Mucosa of gallbladder (tissue), 1 donor: ENCODE measurements around the gene PRADC1. TPM values are rescaled to one million over a fixed set of nuclear protein-coding genes. Genes with fewer than 3 reads are reported as not detected.
A peak's percentile ranks its signal among the peaks of the same experiment; 100 is the strongest.

ENCODE experiments used
- DNase-seq: peaks from one replicate; pipeline ENCODE4 v3.0.0-alpha.2; 2020; ENCODE audit warnings: low spot score
- total RNA-seq: library from RNA; stranded (reverse); gene quantifications from one replicate; pipeline ENCODE4 v1.2.1, GENCODE V29; 2021
- donor health status: DM: no; HTN: no; CAD: no.

The PRADC1 gene
- total RNA-seq, 1 donor from 2014 or later = 20.8 TPM

GRCh38 chr2:73237168-73237567, 4.1 kb upstream of the PRADC1 start:
- no peak for DNase-seq

DNA sequence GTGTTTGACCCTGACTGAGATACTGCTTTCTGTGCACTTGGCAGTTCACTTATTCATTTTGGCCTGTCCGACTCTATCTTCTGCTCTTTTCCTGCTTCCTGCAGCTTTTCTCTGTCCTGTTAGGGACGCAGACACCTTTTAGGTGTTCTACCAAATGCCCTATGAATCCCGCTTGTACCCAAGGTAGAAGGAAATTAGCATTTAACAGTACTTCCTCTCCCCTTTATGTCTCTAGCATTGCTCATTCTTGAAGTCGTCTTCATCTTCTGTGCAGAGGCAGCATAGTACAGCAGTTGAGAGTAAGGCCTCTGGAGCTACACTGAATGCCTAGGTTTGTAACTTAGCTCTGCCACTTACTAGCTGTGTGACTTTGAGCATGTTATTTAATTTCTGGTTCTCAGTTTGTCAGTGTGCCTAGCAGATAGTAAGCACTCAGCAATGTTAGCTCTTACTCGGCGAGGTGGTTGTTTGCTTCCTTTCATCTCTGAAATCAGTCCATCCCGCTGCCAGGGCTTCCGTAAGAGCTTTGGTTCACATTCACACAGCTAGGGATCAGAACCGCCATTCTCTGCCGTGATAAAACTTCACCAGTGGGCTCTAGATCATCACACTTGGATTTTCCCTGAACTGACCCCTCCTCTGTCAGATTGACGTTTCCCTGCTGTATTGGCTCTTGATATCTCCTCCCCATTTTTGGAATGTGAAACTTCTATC, 2.4 kb upstream of the PRADC1 start:
- no peak for DNase-seq

- DNase-seq = peak; percentile 92
Measured at GRCh38 chr2:73233932-73234832, 1.1 kb upstream of the PRADC1 start, which contains the start of gene CCT7. Gene CCT7, plus strand, starts transcription at chr2:73234308. Its CDS starts 71 bp downstream, at chr2:73234379.

DNA sequence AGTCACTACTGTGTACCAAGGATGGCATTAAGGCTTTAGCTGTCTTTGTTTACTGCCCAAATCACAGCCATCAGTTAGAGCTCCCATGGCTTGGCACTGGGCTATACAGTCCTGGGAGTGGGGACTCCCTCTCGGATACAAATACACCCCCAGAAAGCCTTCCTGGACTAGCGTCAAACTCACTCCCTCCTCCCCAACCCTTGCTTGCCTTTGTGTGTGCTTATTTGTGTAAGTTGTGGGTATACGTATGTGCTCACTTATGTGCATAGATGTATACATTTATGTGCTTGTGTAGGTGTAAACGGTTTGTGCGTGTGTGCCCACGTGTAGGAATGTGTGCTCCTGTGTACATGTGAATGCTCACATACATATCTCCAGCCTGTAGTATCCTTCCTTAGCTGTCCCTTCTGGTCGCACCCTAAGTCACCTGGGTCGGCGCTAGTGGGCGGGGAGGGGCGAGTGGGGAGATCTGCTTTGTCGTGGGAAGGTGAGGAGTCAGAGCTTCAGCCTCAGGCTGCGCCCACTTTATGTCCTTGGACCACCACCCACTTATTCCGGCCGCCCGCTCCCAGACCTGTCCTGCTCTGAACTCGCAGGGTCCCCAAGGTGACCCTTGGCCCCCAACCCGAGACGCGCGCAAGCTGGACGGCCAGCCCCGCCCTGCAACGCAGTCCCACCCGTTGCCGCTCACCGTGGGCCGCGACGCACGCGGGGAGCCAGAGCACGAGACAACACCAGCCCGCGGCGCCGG, 461 bp downstream of the PRADC1 start:
- no peak for DNase-seq

- no peak for DNase-seq
Measured at GRCh38 chr2:73228631-73229030, 4.4 kb downstream of the PRADC1 start.

GRCh38 chr2:73227086-73227485, 6.0 kb downstream of the PRADC1 start:
- no peak for DNase-seq

DNA sequence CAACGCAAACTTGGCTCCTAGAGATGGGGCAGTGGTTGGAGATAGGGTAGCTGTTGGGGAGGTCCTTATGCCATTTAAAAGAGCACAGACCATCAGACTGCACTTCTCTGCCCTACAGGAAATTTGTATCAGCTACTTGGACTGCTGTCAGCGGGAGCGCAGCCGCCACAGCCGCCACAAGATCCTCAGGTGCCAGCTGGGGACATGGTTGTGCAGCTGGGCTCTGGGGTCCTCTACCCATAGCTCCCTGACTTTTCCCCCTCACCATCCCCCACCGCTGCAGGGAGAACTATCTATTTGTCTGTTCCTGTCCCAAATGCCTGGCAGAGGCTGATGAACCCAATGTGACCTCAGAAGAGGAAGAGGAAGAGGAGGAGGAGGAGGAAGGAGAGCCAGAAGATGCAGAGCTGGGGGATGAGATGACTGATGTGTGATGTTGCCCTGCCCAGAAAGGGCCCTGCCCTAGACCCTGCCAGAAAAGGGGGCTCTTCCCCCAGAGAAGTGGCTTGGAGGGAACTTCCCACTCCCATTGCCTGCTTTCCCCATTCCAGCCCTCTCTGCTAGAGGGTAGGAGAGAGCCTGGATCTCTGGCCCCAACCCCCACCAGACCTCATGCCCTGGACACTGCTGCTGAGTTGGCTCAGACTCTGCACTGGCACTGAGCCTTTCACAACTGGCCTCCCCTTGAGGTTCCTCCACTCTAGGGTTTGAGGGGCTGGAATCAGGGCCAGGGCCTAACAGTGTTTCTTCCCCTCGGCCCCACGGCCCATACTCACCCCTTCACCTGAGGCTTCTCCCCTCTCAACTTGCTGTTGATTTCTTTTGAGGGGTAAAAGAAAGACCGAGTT, 7.3 kb downstream of the PRADC1 start:
- DNase-seq = no peak

DNA sequence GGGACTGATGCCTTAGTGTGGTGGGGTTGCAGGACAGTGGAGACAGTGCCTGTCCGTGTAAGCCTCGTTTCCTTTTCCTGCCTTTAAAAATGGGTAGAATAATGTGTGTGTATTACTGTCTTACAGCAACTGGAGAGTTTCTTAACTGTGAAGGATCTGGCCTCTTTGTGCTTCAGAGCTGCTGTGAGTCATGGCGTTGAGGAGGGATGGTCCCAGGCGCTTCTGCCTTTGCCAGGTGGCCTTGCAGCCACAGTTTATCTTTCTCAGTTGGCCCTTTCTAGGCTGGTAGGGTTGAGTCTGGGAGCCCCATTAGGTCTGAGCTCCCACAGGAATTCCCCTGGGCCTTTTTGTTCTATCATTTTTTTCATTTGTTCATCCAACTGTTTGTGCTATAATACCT, 9.2 kb downstream of the PRADC1 start:
- DNase-seq = no peak

DNA sequence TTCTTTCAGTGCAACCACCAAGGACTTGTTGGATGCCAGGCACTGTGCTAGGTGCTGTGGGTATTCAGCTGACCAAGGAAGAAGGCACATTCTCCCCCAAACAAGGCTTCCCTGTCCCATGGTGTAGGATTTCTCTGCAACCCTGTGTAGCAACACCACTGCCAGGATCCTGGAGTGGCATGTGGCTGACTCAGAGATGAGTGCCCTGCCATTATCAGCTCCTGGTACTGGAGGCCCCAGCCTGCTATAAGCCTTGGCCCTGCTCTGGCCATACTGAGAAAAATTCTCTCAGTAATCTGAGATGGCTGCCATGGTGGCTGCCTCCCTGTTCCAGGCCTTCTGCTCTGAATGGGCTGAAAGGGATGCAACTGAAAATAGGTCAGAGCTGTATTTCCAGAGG, 14.7 kb downstream of the PRADC1 start:
- DNase-seq = no peak

- DNase-seq = no peak
Measured at GRCh38 chr2:73217826-73218225, 15.2 kb downstream of the PRADC1 start.

DNA sequence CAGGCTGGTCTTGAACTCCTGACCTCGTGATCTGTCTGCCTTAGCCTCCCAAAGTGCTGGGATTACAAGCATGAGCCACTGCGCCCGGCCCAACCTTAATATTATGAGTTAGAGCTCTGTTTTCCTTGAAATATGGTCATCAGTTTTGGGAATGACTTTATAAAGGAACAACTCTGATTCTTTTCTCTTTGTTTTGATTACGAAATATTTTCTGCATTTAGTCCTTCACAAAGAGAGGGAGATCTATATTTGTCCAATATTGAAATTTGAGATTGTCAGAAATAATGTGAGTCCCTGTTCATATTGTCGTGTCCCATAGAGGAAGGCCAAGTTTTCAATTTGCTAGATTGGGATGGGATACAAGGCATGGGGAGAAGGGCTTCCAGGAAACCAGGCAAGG, 15.9 kb downstream of the PRADC1 start:
- no peak for DNase-seq

DNA sequence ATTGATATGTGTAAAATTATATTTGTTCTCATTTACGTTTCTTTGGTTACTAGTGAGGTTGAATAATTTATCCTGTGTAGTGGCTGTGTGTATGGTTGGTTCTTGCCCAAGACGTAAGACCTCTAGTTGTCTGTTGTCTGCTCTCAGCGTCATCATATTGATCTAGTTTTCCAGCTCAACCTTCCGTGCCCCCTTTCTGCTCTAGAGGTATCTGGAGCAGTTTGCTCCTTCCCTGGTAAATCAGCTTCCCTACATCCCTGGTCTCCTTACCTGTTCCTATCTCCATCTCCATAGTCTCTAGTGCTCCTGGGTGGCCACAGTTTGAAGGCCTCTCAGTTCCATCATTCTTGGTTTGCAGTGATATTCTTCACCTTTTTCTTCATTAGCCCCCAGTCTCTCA, 17.8 kb downstream of the PRADC1 start:
- DNase-seq = no peak

DNA sequence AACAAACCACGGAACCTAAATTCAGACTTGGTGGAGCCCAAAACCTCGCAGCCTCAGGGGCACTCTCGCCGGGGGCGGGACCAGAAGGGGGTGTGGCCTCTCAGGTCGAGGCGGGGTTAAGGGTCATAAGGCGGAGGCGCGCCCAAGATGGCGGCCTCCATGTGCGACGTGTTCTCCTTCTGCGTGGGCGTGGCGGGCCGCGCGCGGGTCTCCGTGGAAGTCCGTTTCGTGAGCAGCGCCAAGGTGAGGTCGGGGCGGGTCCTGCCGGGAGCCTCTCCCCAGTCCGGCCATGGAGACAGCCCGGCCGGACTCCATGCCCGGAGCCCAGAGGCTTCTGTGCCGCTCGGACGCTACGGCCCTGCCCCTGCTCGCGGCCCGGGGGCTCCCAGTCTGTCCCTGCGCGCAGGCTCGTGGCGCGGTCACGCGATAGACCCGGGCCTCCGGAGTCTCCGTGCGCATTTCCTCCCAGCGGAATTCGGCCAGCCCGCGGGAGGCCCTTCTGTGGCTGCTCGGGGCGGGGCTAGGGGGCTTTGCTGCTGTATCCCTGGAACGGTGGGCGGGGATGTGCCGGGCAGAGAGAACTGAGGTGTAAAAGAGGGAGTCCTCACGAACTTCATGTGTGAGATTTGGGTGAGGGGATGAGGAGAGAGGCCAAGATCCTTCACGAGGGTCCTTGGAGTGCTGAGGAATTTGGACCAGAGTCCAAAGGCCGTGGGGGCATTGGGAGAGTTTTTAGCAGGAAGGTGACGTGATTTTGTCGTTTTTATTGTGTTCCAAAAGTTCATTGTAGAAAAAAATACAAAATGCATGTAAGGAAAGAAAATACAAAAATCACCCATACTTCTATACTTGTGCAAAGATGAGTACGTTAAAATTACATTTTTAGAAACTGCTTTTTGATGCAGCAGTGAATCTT, 18.7 kb downstream of the PRADC1 start, which contains the start of gene SMYD5:
SMYD5 (plus strand) TSS at position 126 of the 916 bp plus-strand sequence; CDS start at position 148, 22 bp downstream.
- DNase-seq = peak; percentile 84

DNA sequence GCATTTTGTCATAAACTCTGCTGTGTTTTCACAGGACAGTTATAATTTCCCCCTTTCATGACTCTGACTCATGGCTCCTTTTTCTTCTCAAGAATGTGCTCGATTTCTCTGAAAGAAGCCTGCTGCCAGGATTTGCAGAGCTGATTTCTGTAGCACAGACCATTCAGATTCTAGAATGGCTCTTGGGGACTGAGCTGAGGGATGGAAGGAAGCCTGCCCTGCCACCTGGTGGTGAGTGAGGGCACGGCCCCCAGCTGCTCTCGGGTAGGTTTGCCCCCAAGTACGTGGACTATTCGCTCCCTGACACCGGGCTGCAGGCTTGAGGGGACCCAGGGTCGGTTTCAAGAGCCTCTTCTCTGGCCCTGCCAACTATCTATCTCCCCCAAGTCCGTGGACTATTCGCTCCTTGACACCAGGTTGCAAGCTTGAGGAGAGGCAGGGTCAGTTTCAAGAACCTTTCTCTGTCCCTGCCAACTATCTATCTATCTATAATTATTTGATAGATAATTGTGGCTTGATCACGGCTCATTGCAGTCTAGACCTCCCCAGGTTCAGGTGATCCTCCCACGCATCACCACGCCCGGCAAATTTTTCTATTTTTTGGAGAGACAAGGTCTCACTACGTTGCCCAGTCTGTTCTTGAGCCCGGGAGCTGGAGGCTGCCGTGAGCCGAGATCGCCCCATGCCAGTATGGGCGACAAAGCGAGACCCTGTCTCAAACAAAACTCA, 20.4 kb downstream of the PRADC1 start:
- DNase-seq = peak; percentile 60

- DNase-seq = no peak
Measured at GRCh38 chr2:73212098-73212447, 21.0 kb downstream of the PRADC1 start.

DNA sequence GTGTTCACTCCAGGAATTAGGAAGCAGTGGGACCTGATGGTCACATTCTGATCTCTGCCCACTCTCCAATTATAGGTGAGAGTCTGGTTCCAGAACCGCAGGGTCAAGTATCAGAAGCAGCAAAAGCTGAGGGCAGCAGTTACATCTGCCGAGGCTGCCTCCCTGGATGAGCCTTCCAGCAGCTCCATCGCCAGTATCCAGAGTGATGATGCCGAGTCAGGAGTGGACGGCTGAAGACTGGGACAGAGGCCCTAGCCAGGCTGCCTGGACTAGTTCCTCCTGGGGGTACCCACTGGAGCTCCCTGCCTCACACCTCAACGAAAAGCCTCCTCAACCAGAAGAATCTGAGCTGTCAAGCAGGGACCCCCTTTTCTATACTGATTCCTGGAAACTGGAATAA, 22.3 kb downstream of the PRADC1 start:
- DNase-seq = no peak

DNA sequence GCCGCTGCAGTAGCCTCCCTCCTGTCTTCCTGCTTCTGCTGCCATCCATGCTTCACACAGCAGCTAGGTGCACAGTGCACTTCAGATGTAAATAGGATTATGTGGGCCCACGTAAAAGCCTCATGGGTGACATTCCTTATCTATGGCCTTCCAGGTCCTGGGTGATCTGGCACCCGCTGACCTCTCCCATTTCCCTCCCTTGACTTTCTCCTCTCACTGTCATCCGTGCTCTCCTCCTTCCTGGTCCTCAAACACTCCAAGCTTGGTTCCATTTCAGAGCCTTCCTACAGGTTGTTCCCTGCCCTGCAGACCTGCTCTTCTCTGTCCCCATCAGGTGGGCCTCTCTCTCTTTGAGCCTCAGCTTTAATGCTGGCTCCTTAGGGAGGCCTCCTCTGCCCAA, 23.0 kb downstream of the PRADC1 start:
- no peak for DNase-seq

GRCh38 chr2:73208258-73208657, 24.8 kb downstream of the PRADC1 start:
- DNase-seq = no peak

DNA sequence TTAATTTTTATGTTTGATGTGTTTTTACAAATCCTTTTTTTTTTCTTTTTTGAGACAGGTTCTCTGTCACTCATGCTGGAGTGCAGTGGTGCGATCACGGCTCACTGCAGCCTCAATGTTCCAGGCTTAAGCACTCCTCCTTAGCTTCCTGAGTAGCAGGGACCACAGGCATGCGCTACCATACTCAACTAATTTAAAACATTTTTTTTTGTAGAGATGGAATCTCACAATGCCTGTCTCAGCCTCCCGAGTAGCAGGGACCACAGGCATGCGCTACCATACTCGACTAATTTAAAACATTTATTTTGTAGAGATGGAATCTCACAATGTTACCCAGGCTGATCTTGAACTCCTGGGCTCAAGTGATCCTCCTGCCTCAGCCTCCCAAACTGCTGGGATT, 27.4 kb downstream of the PRADC1 start:
- DNase-seq = no peak
